GM08714 (cell line): ENCODE measurements around the gene HS6ST2.

Source experiments
- H3K4me3 ChIP-seq: fragments of 200-500 bp; sonication (Bioruptor generic); 2 replicates; pipeline ENCODE4 v1.5.1; 2014; ENCODE audit warnings: mild to moderate bottlenecking, low read length, inconsistent platforms
- ZNF274 ChIP-seq: IDR thresholded peaks from 2 replicates; pipeline ENCODE4 v1.6.1; 2012; ENCODE audit warnings: mild to moderate bottlenecking, low read depth, low read length

The HS6ST2 gene

DNA sequence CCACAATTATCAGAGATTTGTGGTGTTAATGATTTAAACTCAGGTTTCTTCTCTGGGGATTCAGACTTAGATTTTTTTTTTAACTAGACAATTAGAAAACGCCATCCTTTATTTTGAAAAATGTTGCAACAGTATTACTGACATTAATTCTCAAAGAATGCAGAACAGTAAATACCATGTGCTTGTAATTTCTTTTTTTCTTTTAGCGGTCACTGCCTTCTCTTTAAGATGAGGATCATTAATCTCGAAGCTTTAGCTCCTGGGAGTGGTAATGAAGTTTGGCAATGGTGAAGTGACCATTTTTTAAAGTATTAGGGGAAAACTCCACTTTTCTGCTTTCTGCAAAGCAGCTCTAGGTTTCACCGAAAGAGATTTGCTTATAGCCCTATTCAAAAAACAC lies 305.6 kb downstream of the HS6ST2 start:
- no peak for TF ChIP-seq ZNF274
- H3K4me3 ChIP-seq: no peak overlapping the region

DNA sequence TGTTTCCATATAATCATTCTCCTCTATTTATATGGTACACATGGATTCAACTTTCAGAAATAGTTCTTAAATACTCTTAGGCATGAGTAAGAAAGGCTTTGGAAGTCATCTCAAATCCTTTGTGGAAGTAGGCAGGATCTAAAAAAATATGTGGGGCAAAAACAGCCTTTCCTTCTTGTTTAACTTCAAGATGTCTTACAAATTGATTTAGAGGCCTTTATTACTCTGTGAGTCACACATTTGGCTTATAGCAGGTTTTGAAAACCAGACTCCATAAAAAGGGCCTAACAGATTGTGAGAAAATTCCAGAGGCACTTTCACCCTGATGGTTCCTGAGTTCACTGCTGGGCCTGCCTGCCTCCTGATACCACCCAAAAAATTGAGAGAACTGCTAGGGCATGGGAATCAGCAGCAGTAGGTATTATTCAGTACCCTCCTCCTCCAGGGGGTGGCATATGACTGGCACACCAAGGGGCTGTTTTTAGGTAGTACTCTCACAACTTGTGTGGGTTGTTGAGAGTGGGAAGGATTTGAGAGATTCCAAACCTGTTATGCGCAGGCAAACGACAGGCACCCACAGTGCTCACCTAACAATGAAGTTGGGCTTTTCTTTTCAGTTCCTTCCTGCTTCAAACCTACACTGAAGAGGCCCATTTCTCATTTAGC lies 306.9 kb downstream of the HS6ST2 start:
- TF ChIP-seq ZNF274: no peak
- H3K4me3 ChIP-seq: no peak overlapping the region

DNA sequence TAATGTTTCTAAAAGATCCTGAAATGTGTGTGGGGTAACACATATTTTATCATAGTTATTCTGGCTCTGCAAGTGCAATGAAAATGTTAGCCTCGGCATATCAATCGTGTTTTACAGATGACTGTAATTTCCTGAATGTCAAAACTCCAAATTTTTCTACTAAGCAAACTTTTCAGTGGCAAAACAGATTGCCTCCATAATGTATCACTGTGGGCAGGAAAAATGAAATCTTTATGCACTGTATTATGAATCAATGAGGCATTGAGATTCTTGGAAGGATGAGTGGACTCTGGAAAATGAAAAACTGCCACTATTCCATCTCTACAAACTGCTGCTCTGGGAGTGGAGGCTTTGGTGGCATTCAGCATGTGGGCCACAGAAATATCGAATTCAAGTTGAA lies 309.5 kb downstream of the HS6ST2 start:
- TF ChIP-seq ZNF274: no peak
- no peak overlapping the region for H3K4me3 ChIP-seq

DNA sequence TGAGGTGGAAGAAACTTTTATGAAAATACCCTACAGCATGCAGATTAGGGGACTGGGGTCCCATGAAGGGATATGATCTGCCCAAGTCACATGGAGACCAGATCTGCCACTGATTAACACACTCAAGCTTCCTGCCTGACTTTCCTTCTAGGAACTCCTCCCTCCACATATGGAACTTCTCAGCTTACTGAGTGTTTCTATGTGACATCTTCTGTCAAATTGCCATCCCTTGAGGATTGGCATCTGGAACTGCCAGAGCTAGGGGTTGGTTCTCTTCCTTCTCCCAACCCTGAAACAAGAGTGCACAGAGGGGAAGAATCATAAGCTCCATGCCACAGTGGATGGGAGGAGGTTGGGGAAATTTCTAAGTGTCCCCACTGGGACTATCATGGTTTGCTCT lies 319.0 kb downstream of the HS6ST2 start:
- H3K4me3 ChIP-seq: no peak overlapping the region
- TF ChIP-seq ZNF274: no peak

DNA sequence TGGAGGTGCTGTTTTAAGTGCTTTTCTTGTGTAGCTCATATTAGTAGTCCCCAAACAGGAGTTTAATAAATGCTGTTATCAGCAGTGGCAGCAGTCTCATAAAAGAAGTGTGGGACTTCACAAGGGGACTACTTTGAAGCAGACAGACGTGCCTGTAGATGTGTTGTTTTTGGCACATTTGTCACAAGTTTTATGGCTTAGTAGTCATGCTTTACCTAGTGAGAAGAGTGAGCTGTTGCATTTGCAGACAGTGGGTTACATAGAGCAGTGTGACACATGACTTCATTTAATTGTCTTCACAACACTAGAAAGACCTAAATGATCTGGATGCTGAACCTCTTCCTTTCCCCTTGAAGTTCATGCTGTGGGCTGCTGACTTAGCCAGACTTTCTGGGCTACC lies 320.1 kb downstream of the HS6ST2 start:
- TF ChIP-seq ZNF274: no peak
- H3K4me3 ChIP-seq: no peak overlapping the region

DNA sequence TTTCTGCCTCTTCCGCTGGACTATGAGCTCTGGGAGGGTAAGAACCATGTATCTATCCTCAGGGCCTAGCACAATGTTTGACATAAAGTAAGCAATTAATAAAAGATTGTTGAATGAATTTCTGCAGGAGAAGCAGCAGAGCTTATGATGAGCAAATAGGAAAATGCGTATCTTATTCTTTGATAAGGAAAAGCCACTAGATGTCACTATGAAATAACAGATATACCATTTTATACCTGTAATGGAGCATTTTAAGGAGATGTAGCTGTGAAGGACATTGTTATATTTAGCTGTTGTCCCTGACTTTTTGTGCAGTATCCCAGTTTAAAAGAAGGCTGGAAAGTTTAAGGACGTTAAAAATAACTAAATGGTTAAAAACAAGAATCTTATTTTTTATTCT lies 322.3 kb downstream of the HS6ST2 start:
- no peak for TF ChIP-seq ZNF274
- no peak overlapping the region for H3K4me3 ChIP-seq

DNA sequence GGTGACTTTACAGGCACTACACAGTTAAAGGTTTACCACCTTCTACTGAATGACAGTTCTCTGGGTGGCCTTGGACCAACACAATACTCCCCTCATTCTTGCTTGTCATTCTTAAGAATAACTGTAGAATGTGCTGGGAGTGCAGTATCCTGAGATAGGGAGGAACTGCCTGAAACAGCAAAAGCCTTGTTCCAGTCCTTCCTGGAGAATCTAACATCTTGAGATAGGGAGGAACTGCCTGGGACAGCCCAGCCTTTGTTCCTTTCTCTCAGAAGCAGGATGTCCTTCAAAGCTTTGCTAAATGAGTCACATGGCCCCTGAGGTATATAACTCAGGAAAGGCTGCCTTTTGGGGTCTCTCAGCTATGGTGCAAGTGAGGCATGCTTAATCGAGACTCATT lies 323.9 kb downstream of the HS6ST2 start:
- TF ChIP-seq ZNF274: no peak
- no peak overlapping the region for H3K4me3 ChIP-seq

DNA sequence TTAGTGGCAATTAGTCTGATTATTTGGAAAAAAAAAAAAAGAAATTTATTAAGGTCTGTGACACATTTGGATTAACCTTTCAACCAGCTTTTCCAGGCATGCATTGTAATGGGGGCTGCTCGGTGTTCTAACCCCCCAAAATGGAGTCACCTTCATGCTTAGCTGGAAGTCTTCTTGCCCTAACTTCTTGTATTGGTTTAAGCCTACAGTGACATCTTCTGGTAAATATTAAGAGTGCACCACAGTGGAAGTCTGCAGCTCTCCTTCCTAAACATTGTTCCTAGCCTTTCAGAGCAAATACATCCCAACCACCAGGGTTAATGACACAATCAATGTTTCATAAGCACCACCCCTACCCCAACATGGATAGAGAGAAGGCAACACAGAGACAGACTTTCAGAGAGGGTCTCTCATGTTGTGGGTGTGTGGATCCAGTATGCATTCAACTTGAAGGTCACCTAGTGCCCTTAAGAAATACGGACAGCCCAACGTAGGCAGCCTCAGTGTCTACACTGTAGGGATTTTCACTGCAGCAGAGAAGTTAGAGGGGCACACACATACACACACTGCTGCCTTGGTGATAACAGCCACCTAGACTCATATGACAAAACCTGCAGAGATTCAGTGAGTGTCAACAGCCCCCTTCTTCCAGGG lies 326.7 kb downstream of the HS6ST2 start:
- no peak for TF ChIP-seq ZNF274
- no peak overlapping the region for H3K4me3 ChIP-seq

DNA sequence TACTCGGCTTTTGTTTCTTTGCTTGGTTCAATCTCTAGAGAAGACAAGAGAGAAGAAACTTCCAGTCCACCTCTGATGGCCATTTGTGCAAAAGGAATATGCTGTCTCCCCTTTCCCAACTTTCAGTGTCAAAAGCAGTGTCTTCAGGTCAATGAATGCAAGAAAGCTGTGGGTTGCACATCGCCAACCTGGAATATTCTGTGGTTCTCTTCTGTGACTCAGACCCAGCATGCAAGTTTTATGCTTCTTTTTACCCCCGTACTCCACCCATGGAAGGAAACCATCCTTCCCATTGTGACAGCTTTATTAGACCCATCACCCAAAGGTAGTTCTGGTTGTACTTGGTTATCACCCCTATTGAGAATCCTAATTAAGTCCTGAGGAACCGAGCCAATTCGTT lies 334.0 kb downstream of the HS6ST2 start:
- no peak overlapping the region for H3K4me3 ChIP-seq
- TF ChIP-seq ZNF274: no peak

DNA sequence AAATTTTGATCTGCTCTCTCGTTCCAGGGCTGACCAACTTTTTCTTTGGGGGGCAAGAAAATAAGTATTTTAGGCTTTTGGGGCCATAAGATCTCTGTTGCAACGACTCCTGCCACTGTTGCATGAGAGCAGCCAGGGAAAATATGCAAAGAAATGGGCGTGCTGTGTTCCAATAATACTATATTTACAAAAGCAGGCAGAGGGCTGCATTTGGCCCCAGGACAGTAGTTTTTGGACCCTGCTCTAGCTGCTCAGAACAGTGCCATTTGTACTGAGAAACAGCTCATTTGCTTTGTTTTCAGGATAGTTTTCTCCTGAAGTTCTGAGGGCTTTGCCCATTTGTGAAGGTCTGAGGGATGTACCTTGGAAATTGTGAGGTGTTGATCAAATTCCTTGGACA lies 334.5 kb downstream of the HS6ST2 start:
- H3K4me3 ChIP-seq: no peak overlapping the region
- TF ChIP-seq ZNF274: no peak

DNA sequence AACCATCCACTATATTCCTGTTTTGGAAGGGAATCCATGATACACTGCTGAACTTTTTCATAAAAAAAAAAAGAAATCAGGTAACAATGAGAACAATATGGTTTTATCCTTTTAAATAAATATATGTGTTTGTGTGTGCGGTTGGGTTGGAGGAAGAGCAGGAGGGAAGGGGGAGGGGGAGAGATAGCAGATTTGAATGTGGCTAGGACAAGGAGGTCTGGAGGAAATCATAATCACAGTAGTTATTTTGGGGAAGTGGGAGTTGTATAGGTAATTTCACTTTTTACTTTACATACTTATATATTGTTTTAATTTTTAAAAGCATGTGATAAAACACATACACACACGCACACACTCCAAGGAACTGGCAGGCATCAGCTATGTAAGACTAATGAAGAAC lies 335.1 kb downstream of the HS6ST2 start:
- no peak overlapping the region for H3K4me3 ChIP-seq
- no peak for TF ChIP-seq ZNF274

DNA sequence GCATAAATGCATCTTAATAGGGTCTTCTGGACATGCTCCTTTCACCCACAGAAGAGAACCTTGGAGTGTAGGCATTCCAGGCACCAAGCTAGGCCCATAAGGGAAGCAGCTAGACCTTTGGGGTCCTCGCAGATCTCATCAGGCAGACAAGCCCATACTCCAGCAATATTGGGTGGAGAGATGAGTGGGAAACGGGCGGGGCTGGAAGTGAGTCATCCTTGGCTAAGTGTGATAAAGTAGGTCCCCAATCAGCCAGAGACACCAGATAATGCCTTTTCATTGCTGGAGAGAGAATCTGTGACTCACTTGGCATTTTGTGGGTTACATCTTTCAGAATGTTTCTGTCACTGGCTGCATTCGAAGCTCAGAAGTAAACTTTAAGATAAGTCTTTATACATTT lies 336.3 kb downstream of the HS6ST2 start:
- no peak for TF ChIP-seq ZNF274
- no peak overlapping the region for H3K4me3 ChIP-seq

DNA sequence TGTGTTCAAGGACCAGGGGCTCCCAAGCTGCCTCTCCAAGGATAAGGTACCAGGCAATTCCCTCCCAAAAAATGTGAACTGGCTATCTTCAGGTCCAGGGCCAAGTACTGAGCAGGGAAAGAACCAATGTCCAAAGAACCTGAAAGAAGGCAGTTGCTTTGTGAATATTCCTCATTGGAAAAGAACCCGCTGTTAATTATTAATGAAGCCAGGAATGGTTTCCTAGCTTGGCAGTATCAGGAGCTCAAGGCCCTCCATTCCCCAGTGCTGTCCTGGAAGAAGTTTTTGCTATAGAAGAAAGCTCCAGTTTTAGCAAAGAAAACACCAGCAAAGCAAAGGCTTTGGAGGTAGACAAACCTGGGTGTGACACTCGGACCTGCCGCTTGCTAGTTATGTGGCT lies 339.6 kb downstream of the HS6ST2 start:
- no peak overlapping the region for H3K4me3 ChIP-seq
- TF ChIP-seq ZNF274: no peak

DNA sequence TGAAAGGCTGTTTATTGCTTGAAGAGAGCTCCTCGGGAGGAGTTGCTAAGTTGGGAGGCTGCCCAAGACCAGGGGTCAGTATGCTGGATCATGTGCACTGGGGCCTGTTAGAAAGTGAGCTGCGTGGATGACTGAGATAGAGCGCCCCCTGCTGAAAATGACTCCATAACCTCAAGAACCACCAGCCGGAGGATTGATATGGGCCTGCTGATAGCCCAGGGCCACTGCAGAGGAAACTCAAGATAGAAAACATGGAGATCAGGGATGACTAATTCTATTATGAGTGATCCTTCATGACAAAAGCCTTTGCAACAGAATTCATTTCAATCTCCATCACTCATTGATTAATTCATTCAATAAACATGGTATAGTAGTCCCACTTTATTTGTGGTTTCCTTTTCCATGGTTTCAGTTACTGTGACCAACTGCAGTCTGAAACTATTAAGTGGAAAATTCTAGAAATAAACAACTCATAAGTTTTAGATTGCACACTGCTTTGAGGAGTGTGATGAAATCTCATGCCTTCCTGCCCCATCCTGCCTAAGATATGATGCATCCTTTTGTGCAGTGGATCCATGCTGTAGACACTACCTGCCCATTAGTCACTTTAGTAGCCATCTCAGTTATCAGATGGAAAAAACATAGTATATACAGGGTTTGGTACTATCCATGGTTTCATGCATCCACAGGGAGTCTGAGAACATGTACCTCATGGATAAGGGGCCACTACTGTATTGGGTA lies 342.9 kb downstream of the HS6ST2 start:
- TF ChIP-seq ZNF274: no peak
- no peak overlapping the region for H3K4me3 ChIP-seq

DNA sequence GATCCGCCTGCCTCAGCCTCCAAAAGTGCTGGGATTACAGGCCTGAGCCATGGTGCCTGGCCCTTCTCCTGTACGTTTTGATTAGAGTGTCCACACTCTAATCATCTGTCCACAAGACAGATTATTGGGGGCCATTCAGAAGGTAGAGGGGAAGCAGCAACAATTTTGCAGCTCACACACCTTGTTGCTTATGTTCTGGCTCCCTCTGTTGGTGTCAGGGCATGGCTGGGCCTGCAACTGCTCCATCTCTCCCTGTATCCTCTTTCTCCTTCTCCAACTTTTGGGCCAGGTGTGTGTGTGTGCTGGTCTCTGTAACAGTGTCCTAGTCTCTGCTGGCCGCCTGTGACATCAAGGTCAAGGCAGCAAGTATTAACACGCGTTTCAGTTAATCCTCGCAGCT lies 344.1 kb downstream of the HS6ST2 start:
- no peak for TF ChIP-seq ZNF274
- no peak overlapping the region for H3K4me3 ChIP-seq
